HepG2 (cell line): ENCODE data around the gene C1orf226. TPM values are rescaled to one million over a fixed set of nuclear protein-coding genes. Genes with fewer than 3 reads are reported as not detected.

ENCODE experiments used
- ATAC-seq: fragments of 200-7000 bp; cut with Tn5 transposase; 3 replicates; pipeline ENCODE4 v1.9.1; 2020; ENCODE audit warnings: mild to moderate bottlenecking, moderate library complexity
- BruUV-seq: library from RNA; stranded (reverse); fragments of 400-500 nt; replicated peaks from 2 replicates; lab custom pipeline; 2021; lab: Mats Ljungman, UMichigan
- CTCF ChIA-PET: fragments of 300-600 bp; formaldehyde crosslinking; extraction: SDS; loops from one replicate; lab custom pipeline; 2021; ENCODE audit warnings: low total read pairs, inconsistent platforms, low intra/inter-chr PET ratio; lab: Yijun Ruan, JAX
- POLR2A ChIA-PET: fragments of 350-600 bp; sonication (Branson Sonifier 250); formaldehyde crosslinking; loops from one replicate; lab custom pipeline; 2020; ENCODE audit warnings: antibody characterized with exemption, inconsistent platforms; lab: Yijun Ruan, JAX
- DNase-seq: peaks from one replicate; pipeline ENCODE4 v3.0.0-alpha.2; 2015; ENCODE audit warnings: low spot score
- FAIRE-seq: peaks from 3 replicates; lab custom pipeline; 2011; peaks lifted over from hg19 to GRCh38; lab: Jason Lieb, UNC
- H2AFZ ChIP-seq: one replicate; pipeline ENCODE4 v1.6.1; 2011; ENCODE audit warnings: low read length, inconsistent platforms
- H3K27ac ChIP-seq: fragments of 300-600 bp; 3 replicates; pipeline ENCODE4 v1.8.0; 2011; ENCODE audit warnings: mixed run types, mild to moderate bottlenecking, mixed read lengths, low read length, inconsistent platforms; ENCODE audit not compliant: insufficient read depth; ENCODE audit errors: extremely low read length
- H3K27me3 ChIP-seq, 2 experiments: fragments of 200-600 bp in 1 of 2; 2 replicates in 1 of 2; 3 replicates in 1 of 2; pipeline versions ENCODE4 v1.6.0 to v1.8.0; 2011; ENCODE audit warnings: low read length in 2 of 2, mild to moderate bottlenecking in 2 of 2, moderate library complexity in 2 of 2, inconsistent platforms in 1 of 2; ENCODE audit not compliant: insufficient read depth in 2 of 2, control insufficient read depth in 1 of 2
- H3K36me3 ChIP-seq, 2 experiments: fragments of 200-600 bp in 1 of 2; replicated peaks in 1 of 2; 2 replicates in 1 of 2; 3 replicates in 1 of 2; pipeline versions ENCODE4 v1.5.1 to v1.8.0; 2011; ENCODE audit warnings: low read length in 2 of 2, inconsistent platforms in 1 of 2; ENCODE audit not compliant: insufficient read depth in 2 of 2, control insufficient read depth in 1 of 2
- H3K4me1 ChIP-seq: 2 replicates; pipeline ENCODE4 v1.5.1; 2012; ENCODE audit warnings: low read length, inconsistent platforms; ENCODE audit not compliant: insufficient read depth
- H3K4me2 ChIP-seq: 2 replicates; pipeline ENCODE4 v1.6.0; 2011; ENCODE audit warnings: low read depth, low read length, inconsistent platforms
- H3K4me3 ChIP-seq, 3 experiments: fragments of 200-600 bp in 1 of 3; sonication (generic), shearing (Covaris generic) in 1 of 3; replicated peaks in 1 of 3; 2 replicates each; pipeline ENCODE4 v1.5.1; 2011 to 2016; ENCODE audit warnings: low read length in 3 of 3, inconsistent platforms in 2 of 3, low read depth in 2 of 3, mild to moderate bottlenecking in 2 of 3, control low read depth in 1 of 3, mixed read lengths in 1 of 3; ENCODE audit not compliant: insufficient read depth in 1 of 3
- H3K79me2 ChIP-seq: one replicate; pipeline ENCODE4 v1.6.1; 2011; ENCODE audit warnings: low read length, inconsistent platforms; ENCODE audit not compliant: insufficient read depth
- H3K9ac ChIP-seq: 2 replicates; pipeline ENCODE4 v1.6.0; 2011; ENCODE audit warnings: mild to moderate bottlenecking, low read depth, low read length, inconsistent platforms; ENCODE audit not compliant: insufficient read depth
- H3K9me3 ChIP-seq: 2 replicates; pipeline ENCODE4 v1.5.1; 2012; ENCODE audit warnings: mild to moderate bottlenecking, low read length
- H4K20me1 ChIP-seq: 2 replicates; pipeline ENCODE4 v1.6.0; 2011; ENCODE audit warnings: inconsistent platforms, mild to moderate bottlenecking, low read length, moderate library complexity; ENCODE audit not compliant: insufficient read depth
- EED ChIP-seq: sonication (generic); formaldehyde crosslinking; IDR thresholded peaks from 2 replicates; pipeline ENCODE4 v1.5.0; 2020; ENCODE audit warnings: mild to moderate bottlenecking, missing genetic modification reagents
- MED13 ChIP-seq: sonication (generic); formaldehyde crosslinking; IDR thresholded peaks from 2 replicates; pipeline ENCODE4 v1.5.0; 2020; ENCODE audit warnings: missing genetic modification reagents
- NBN ChIP-seq: fragments of 450-650 bp; conservative IDR thresholded peaks from 2 replicates; pipeline ENCODE4 v1.6.1; 2017
- RBM22 ChIP-seq: fragments of 200-400 bp; formaldehyde crosslinking; optimal IDR thresholded peaks from 2 replicates; pipeline ENCODE3; 2017; ENCODE audit warnings: mild to moderate bottlenecking, low read length, moderate library complexity
- WGBS: methylation state at CpG from one replicate; pipeline ENCODE4 v1.1.6; 2017; ENCODE audit warnings: low lambda C conversion rate; 5-methylcytosine and 5-hydroxymethylcytosine counted together
- in situ Hi-C: cut with HindIII; loops from 2 replicates; pipeline ENCODE4 v1.10.0; 2017; ENCODE audit warnings: low pct_unique_long_range_greater_than_20kb; ENCODE audit not compliant: extremely low pct_ligation_motif_present
- intact Hi-C: fragments of 100-400 bp; cut with micrococcal nuclease; formaldehyde crosslinking; loops from one replicate; pipeline ENCODE4 v1.10.0; 2022; ENCODE audit not compliant: unreplicated experiment
- polyA plus RNA-seq, 8 experiments: library from polyadenylated mRNA; depleted of rRNA in 3 of 8; stranded (reverse) in 7 of 8; unstranded in 1 of 8; fragments of >200 nt; fragmentation: Illumina TruSeq in 4 of 8; extraction: Trizol in 4 of 8; gene quantifications; 2 replicates each; pipeline versions ENCODE4 v1.2.1 to v1.2.3, GENCODE V29; 2011 to 2016; ENCODE audit warnings: low read depth in 4 of 8, missing spikeins in 1 of 8, mixed read lengths in 1 of 8; ENCODE audit not compliant: insufficient read depth in 1 of 8
- total RNA-seq, 5 experiments: library from RNA; depleted of rRNA; stranded (reverse); fragments of >200 nt; fragmentation: Illumina TruSeq; extraction: Trizol; gene quantifications; 2 replicates each; pipeline ENCODE4 v1.2.3, GENCODE V29; 2016; ENCODE audit warnings: low read depth in 1 of 5
- TF ChIP-seq, protein P1 (sequence below): sonication (generic); formaldehyde crosslinking; IDR thresholded peaks from 2 replicates; pipeline ENCODE4 v1.4.0; 2020; ENCODE audit warnings: mild to moderate bottlenecking, missing genetic modification reagents
- TF ChIP-seq, protein P2 (sequence below): sonication (generic); formaldehyde crosslinking; IDR thresholded peaks from 2 replicates; pipeline ENCODE4 v1.5.0; 2020; ENCODE audit warnings: mild to moderate bottlenecking, missing genetic modification reagents, borderline replicate concordance

The C1orf226 gene
- total and polyA plus RNA-seq, 2 of the 13 experiments (the other 11 are each of a cell fraction or from before 2014, with no cell fraction given): 4.7 to 4.9 TPM

DNA sequence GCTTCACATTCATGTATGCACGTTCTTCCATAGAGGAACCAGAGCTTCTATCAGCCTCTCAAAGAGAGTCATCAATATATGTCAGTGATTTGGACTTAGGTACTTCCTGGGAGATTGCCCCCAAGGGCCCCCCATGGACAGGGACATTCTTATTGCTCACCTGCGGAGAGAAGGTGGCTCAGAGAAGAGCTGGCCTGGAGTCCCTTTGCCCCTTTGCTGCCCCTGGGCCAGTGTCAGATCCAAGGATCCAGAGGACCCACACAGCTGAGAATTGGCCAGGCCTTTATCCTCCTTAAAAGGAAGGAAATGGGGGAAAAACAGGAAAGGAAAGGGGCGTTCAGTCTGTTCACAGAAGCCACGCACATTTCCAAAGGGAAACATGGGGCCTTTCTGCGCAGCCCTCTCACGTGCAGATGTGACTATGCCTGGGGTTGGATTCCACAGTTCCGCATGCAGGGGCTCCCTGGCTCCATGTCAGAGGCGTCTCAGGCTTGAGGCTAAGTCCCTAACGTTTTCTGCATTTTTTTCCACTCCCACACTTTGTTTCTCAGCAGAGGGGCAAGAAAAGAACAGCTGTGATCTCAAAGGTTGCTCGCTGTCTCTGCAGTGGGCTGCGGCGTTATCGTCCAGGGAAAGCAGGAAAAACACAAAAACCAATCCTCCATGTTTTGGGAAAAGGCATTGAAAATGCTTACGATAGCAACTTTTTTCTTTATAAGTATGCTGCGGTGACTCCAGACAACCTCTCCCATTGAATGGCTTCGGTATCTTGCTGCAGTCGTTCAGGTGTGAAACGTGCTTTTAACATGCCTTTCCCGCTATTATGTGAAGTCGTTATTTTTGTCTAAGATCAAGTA lies 5.9 kb downstream of the C1orf226 start:
- CTCF ChIA-PET: no interaction called here
- FAIRE-seq: no peak
- no peak for DNase-seq
- Histone ChIP-seq H3K9me3 (no peaks in the 10 kb centered on the region), H3K4me1 (peaks cover 21% of the 10 kb centered on the region), H3K9ac (no peak overlapping the region), H3K79me2 (no peaks in the 10 kb centered on the region), H4K20me1 (no peaks in the 10 kb centered on the region), H3K36me3 (peaks cover 4 to 7% of the 10 kb centered on the region in 2 experiments; a peak in 4 of 5 replicates), H3K4me2 (no peak overlapping the region), H3K27me3 (no peaks in the 10 kb centered on the region), H3K27ac (no peak overlapping the region), H2AFZ (no peak overlapping the region), H3K4me3 (no peak overlapping the region)
- intact Hi-C loops (no loop called here), in situ Hi-C loops (no loop called here)
- no TSS peak for BruUV-seq
- TF ChIP-seq, protein P1, sequence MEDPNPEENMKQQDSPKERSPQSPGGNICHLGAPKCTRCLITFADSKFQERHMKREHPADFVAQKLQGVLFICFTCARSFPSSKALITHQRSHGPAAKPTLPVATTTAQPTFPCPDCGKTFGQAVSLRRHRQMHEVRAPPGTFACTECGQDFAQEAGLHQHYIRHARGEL: no peak
- peak; percentile 58 for TF ChIP-seq RBM22
- no peak for ATAC-seq
- POLR2A ChIA-PET: no interaction called here
- 90% methylated on average over 19 of the region's 20 CpGs for WGBS

DNA sequence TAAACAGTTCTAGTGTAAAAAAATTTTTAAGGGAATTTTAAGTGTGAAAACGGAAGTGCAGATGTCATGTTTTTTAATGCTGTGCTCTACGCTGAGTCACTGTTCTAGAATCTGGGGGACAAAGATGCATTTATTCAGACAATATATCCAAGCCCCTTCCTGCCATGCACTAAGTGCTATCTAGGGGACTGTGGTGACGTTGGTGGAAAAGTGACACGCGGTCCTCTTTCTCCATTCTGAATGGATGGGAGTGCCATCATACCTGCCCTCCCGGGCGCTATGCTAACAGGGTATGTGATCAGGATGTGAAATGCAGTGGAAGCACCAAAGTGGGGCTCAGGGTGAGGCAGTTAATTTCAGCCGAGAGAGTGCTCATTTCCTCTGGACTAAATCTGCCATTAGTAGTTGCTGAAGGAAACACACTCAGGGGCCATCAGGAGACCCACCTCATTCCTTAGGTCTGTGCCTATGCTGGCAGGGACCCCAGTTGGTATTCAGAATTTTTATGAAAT lies 6.6 kb downstream of the C1orf226 start:
- DNase-seq (no peak), ATAC-seq (no peak), FAIRE-seq (no peak)
- Histone ChIP-seq H3K27me3 (no peaks in the 10 kb centered on the region), H3K4me1 (peaks cover 21% of the 10 kb centered on the region), H4K20me1 (no peaks in the 10 kb centered on the region), H3K9ac (no peak overlapping the region), H2AFZ (no peak overlapping the region), H3K4me2 (no peak overlapping the region), H3K27ac (no peak overlapping the region), H3K36me3 (peaks cover 1 to 6% of the 10 kb centered on the region in 2 experiments; a peak in 3 of 5 replicates), H3K4me3 (no peak overlapping the region), H3K9me3 (no peaks in the 10 kb centered on the region), H3K79me2 (no peaks in the 10 kb centered on the region)
- ChIA-PET POLR2A (no interaction called here), CTCF (interaction anchor here (1.0 kb wide), 1 partner anchor 332 kb away, joined by 3 read pairs; no protein-coding TSS in a partner anchor)
- in situ Hi-C loops: no loop called here
- WGBS: 87% methylated on average over 8 of the region's 8 CpGs
- no TSS peak for BruUV-seq
- intact Hi-C loops: no loop called here
- TF ChIP-seq EED: no peak
- TF ChIP-seq, protein P2, sequence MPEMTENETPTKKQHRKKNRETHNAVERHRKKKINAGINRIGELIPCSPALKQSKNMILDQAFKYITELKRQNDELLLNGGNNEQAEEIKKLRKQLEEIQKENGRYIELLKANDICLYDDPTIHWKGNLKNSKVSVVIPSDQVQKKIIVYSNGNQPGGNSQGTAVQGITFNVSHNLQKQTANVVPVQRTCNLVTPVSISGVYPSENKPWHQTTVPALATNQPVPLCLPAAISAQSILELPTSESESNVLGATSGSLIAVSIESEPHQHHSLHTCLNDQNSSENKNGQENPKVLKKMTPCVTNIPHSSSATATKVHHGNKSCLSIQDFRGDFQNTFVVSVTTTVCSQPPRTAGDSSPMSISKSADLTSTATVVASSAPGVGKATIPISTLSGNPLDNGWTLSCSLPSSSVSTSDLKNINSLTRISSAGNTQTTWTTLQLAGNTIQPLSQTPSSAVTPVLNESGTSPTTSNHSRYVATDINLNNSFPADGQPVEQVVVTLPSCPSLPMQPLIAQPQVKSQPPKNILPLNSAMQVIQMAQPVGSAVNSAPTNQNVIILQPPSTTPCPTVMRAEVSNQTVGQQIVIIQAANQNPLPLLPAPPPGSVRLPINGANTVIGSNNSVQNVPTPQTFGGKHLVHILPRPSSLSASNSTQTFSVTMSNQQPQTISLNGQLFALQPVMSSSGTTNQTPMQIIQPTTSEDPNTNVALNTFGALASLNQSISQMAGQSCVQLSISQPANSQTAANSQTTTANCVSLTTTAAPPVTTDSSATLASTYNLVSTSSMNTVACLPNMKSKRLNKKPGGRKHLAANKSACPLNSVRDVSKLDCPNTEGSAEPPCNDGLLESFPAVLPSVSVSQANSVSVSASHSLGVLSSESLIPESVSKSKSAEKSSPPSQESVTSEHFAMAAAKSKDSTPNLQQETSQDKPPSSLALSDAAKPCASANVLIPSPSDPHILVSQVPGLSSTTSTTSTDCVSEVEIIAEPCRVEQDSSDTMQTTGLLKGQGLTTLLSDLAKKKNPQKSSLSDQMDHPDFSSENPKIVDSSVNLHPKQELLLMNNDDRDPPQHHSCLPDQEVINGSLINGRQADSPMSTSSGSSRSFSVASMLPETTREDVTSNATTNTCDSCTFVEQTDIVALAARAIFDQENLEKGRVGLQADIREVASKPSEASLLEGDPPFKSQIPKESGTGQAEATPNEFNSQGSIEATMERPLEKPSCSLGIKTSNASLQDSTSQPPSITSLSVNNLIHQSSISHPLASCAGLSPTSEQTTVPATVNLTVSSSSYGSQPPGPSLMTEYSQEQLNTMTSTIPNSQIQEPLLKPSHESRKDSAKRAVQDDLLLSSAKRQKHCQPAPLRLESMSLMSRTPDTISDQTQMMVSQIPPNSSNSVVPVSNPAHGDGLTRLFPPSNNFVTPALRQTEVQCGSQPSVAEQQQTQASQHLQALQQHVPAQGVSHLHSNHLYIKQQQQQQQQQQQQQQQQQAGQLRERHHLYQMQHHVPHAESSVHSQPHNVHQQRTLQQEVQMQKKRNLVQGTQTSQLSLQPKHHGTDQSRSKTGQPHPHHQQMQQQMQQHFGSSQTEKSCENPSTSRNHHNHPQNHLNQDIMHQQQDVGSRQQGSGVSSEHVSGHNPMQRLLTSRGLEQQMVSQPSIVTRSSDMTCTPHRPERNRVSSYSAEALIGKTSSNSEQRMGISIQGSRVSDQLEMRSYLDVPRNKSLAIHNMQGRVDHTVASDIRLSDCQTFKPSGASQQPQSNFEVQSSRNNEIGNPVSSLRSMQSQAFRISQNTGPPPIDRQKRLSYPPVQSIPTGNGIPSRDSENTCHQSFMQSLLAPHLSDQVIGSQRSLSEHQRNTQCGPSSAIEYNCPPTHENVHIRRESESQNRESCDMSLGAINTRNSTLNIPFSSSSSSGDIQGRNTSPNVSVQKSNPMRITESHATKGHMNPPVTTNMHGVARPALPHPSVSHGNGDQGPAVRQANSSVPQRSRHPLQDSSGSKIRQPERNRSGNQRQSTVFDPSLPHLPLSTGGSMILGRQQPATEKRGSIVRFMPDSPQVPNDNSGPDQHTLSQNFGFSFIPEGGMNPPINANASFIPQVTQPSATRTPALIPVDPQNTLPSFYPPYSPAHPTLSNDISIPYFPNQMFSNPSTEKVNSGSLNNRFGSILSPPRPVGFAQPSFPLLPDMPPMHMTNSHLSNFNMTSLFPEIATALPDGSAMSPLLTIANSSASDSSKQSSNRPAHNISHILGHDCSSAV (CRISPR knock-in tag): no peak
- TF ChIP-seq NBN: no peak
- TF ChIP-seq MED13 (CRISPR knock-in tag): no peak
